H1 (cell line): Measurements from ENCODE around the gene ECI2.

Experiments
- CTCF ChIP-seq, 3 experiments: IDR thresholded peaks; 1 replicate in 2 of 3; 2 replicates in 1 of 3; pipeline versions ENCODE4 v1.5.1 to v1.6.1; 2011; ENCODE audit warnings: low read length in 3 of 3, mild to moderate bottlenecking in 3 of 3, inconsistent platforms in 2 of 3, low read depth in 1 of 3, moderate library complexity in 1 of 3; ENCODE audit not compliant: insufficient read depth in 1 of 3; ENCODE audit errors: control extremely low read depth in 1 of 3
- POLR2A ChIP-seq, 2 experiments: IDR thresholded peaks; 1 replicate in 1 of 2; 2 replicates in 1 of 2; pipeline ENCODE4 v1.6.1; 2011; ENCODE audit warnings: low read depth in 2 of 2, low read length in 2 of 2, mild to moderate bottlenecking in 2 of 2; ENCODE audit errors: control extremely low read depth in 1 of 2

DNA sequence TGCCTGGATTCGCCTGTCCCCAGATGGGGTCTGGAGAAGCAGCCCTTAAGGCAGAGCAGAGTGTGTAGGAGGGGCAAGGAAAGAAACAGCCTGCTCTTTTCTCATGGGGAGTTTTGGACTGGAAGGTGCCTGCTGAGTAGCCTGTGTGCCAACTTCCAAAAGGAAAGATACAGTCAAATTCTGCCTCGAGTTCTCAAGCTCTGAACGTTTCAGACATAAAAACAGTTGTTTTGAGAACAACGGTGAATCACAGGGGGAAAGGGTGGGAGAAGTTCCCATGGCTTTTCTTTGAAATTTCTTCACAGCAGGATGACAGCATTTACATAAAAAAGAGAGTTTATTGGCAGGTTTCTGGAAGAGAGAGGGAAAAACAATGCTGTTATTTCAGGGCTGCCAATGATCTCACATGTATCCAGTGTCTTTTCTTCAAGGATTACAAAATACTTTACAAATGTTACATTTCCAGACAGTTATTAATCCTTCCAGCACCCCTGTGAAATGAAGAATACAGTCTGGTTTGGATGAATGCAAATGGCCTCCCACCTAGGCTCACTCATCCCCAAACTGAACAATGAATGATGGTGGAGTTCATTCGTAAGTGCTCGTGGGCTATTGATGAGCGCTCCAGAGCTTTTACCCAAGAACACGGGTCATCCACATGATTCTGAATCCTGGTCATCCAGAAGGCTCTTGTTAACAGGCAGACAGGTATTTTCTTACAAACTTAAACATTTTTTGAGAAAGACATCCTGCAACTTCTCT is 33.8 kb upstream of the ECI2 start:
- TF ChIP-seq POLR2A (IDR thresholded peaks at IDR 0.05; ENCODE audit: control extremely low read depth in 1 of 2, low read depth in 2 of 2, low read length in 2 of 2) = no peak
- TF ChIP-seq CTCF (IDR thresholded peaks at IDR 0.05; ENCODE audit: control extremely low read depth in 1 of 3, insufficient read depth in 1 of 3, low read depth in 1 of 3, low read length in 3 of 3) = no peak
